GM18951 (cell line): ENCODE measurements around the gene SNTB2.

Experiments used
- POLR2A ChIP-seq: IDR thresholded peaks from 4 replicates; pipeline ENCODE4 v1.6.1; 2011; ENCODE audit warnings: mild to moderate bottlenecking; ENCODE audit not compliant: insufficient read length, insufficient read depth; ENCODE audit errors: extremely low read depth
- in situ Hi-C: fragments of 300-500 bp; cut with MboI; formaldehyde crosslinking; loops from one replicate; pipeline ENCODE4 v1.12.0; 2022; ENCODE audit warnings: low sequenced_read_pairs, mixed read lengths, inconsistent platforms; ENCODE audit not compliant: unreplicated experiment

The SNTB2 gene

DNA sequence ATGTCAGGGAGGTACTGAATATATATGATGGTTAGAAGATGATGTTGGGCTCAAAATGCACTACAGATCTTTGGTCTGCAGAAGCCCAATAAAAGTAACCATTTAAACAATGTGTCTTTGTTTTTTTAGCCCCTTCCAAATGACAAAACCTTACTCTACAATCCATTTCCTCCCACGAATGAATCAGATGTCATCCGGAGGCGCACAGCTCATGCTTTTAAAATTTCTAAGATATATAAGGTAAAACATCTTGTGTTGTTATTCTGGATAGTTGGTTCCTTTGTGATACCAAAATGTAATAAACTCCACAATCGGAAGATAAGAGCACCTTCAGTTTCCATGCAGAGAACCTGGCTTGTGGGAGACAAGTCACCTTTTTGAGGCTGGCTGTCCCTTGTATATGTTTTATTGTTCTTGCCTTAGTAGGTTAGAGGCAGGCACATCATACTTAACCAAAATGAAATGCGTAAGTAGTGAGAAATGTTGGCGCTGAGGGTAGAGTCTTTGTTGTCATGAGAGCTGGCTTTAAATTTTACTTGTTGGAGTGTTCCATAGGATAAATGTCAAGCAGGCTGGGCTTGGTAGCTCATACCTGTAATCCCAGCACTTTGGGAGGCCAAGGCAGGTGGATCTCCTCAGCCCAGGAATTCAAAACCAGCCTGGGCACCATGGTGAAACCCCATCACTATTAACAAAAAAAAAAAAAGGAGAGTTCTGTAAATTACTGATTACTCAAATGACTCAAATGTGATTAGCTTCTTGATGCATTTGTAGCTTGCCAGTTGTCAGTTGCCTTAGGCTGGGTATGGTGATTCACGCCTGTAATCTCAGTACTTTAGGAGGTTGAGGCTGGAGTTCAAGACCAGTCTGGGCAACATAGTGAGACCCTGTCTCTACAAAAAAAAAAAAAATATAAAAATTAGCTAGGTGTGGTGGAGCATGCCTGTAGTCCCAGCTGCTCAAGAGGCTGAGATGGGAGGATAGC is 19.7 kb upstream of the SNTB2 start:
- TF ChIP-seq POLR2A: no peak
- in situ Hi-C loops: no loop called here

DNA sequence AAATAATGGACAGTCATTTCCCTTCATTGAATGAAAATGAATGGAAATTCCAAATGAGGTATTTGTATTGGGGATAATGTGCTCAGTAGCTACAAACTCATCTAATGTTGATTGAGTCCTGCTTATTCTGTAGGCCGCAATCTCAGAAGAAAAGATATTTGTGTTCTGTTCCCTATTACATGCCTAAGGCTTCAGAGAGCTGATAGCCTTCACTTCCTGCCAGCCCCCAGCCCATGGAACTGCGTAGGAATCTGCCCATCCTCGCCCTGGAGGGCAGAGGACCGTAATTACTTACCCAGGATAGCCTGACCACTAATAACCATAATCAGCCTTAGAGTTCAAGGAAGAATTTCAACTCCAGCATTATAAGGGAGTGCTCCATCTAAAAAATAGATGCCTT is 17.9 kb upstream of the SNTB2 start:
- in situ Hi-C loops: no loop called here
- TF ChIP-seq POLR2A: no peak

DNA sequence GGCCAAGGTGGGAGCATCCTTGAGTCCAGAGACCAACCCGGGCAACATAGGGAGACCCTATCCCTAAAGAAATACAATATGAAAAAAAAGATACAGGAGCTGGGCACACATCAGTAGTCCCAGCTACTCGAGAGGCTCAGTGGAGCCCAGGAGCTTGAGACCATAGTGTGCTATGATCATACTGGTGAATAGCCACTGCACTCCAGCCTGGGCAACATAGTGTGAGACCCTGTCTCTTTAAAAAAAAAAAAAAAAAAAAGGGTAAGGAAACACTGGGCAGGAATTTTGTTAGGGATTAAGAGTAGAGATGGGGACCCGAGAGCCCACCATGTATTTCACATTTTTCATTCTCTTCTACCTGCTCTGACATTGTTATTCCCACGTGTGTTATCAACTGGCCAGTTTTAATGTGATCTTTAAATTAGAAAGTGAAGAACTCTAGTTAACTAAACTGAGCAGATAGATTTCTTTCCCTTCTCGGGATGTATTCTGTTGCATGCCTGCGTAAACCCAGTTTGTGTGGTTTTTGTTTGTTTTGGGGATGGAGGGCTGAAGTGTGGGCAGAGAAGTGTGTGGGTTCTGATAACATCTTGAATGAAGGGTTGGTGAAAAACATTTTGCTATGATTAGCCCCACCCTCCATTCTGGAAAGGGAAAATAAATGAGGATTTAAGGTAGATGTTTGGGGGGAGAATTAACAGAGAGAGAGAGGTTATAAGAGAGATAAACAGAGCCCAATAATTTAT is 17.2 kb upstream of the SNTB2 start:
- no peak for TF ChIP-seq POLR2A
- in situ Hi-C loops: no loop called here

DNA sequence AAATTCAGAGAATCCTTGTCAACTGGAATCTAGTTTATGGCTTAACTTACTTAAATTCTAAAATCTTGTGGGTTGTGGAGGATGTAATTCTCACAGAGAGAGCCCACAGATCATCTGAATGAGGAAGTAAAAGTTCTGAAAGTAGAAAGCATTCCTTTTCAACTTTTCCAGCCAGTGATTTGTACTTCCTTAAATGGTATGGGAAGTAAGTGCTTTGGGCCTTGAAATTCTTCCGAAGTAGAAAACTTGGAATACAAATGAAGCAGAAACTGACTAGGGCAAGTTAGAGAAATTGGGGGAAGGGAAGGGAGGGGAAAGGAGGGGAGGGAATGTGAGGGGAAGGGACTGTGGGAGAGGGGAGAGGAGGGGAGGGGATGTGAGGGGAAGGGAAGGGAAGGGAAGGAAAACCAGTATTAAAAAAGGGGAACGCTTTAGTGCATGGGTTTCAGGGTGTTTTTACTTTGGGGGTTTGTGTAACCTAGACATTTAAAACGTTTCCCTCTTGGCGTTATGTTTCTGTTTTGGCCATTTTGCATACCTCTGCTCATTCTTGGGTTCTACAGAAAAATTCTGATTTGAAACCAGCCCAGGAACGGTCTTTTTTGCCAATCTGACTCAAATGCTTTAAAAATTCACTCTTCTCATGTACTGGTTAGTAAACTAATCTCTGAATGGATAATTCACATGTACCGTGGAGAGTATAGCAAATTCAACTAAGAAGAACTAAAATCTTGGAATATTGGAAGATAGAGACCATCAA is 15.5 kb upstream of the SNTB2 start:
- in situ Hi-C loops: no loop called here
- TF ChIP-seq POLR2A: no peak

DNA sequence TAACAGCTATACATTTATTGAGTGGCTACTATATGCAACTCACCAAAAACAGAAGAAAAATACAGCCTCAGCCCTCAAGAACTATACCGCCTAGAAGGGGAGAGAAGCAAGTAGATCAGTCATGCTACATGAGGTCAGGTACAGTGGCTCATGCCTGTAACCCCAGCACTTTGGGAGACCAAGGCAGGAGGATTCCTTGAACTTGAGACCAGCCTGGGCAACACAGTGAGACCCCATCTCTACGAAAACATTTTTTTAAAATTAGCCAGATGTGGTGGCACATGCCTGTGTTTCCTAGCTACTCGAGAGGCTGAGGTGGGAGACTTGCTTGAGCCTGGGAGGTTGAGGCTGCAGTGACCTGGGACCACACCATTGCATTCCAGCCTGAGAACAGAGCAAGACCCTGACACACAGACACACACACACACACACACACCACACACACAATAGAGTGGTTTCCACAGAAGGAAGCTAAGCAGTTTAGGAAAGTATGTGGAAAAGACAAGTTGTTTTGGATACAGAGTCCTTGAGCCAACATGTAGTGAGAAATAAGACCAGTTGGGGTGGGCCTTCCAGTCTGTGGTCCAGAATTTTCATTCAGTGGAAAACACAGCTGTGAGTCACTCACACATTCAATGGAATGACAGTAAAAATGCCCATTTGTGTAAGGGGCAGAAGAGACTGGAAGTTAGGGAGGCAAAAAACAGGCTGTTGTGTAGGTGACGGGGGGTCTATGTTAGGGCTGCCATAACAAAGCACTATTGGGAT is 10.7 kb upstream of the SNTB2 start:
- in situ Hi-C loops: no loop called here

DNA sequence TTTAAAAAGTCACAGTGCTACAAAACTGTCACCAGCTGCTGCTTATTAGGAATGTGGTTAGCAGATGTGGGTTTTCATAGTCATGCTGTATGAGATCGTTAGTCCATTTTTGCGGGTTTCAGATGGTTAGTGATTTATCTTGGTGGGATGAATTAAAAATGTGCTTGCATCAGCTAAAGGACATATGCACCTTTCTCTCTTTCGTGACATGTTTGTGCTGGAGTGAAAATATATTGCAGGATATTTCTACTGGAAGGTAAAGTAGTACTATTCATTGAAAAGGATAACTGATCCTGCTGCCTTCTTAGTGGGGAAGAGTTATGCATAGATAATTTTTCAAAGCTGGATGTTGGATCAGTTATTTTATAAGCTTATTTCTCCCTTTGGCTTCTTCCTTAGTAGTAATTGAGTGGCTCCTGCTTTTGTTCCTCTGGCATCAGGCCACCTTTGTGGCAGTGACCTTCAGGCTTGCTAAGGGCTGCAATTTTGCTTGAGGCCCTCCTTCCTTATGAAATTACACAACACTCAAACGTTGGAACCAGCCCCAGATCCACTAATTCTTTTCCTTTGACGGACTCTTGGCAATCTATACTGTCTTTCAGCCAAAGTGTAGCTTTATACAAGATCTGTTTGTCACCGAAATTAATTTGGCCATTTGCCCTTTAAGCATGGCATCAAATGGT is 7.5 kb upstream of the SNTB2 start:
- TF ChIP-seq POLR2A: no peak
- in situ Hi-C loops: no loop called here

More for the DNA sequence above, 10.7 kb upstream of the SNTB2 start:
- no peak for TF ChIP-seq POLR2A

DNA sequence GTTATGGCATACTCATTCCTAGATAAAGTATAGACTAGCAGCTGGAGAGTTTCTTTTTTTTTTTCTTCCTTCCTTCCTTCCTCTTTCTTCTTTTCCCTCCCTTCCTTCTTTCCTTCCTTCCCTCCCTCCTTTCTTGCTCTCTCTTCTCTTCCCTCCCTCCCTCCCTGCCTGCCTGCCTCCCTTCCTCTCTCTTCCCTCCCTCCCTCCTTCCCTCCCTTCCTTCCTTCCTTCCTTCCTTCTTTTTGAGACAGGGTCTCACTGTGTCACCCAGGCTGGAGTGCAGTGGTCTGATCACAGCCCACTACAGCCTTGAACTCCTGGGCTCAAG is 7.0 kb upstream of the SNTB2 start:
- TF ChIP-seq POLR2A: no peak
- in situ Hi-C loops: no loop called here

DNA sequence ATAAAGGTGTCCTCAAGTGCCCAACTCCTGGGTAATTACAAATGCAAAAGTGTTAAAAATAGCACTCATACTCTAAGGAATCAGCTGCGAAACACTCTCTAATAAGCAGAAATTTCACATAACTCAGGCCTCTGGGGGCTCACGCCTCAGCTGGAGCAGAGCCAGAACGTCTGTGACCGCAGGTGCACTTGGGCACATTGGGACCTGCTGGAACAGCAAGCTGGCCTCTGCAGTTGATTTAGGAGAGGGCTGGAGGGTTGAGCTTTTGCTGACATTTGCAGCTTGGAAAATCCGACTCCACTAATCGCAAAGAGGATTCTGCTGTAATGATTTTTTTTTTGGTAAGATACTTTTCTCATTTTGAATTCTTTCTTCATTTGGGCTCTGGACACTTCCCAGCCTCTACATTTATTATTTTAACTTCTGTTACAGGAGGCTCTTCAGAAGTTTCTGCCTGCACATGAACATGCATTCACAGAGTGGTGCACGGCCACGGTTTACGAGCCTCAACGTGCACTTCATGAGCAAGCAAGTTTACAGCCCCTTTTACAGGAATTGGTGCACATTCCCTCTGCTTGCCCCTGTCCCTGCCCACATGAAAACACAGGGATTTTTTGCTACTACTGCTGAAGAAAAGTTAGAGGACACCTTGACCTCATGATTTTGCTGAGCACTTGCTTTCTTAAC is 4.1 kb upstream of the SNTB2 start:
- TF ChIP-seq POLR2A: no peak
- in situ Hi-C loops: no loop called here

DNA sequence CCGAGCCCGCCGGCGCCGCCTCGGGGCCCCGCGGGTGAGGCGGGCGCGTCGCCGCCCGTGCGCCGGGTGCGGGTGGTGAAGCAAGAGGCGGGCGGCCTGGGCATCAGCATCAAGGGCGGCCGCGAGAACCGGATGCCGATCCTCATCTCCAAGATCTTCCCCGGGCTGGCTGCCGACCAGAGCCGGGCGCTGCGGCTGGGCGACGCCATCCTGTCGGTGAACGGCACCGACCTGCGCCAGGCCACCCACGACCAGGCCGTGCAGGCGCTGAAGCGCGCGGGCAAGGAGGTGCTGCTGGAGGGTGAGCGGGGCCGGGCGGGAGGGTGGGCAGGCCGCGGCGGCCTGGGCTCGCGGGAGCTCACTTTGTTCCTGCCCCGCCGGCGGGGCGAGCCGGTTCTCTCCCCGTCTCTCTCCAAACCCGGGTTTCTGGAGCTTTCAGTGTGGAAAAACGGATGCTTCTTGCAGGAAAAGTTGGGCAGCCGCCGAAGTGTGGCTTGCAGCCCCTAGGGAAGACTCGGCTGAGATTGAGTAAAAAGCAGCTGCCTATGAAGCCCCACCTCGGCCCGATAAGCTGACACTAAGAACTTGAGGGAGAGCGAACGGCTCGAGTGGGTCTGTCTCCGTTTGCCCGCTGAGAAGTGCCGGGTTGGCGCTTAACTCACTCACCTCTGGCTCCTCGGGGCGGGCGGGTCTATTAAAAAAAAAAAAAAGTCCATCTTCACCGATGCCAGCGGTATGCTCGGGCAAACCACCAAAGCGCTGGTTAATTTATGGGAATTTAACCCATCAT is 677 bp downstream of the SNTB2 start:
- in situ Hi-C loops: no loop called here
- TF ChIP-seq POLR2A: no peak

DNA sequence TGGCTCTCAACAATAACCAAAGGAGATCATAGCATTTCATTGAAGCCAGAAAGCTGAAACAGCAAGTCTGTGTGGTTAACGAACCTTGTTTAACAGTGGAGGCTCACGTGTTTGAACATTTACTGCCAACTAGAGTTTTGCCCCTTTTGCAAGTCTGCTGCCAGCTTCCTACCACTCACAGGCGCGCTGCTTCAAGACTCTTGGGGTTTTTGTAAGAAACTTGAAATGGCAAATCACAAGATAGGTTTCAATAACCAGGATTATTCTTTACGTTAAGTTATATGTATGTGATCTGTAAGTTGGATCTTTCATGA is 1.2 kb downstream of the SNTB2 start:
- in situ Hi-C loops: no loop called here
- TF ChIP-seq POLR2A: no peak

DNA sequence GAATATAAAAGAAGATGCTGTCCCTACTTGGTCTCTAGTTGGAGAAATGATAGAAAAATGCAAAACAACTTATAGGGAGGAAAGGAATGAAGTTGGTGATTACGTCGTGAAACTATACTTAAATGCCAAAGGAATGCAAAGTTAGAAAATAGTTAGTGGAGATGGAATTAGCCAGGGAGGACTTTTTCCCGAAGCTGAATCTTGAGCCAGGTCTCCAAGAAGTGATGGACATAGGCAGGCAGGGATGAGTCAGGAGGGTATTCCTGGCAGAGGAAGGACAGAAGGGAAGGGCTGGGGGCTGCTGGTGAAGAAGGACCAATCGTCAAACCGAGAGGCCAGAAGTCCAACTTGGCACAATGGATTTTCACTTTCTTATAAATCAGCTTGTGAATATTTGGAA is 1.8 kb downstream of the SNTB2 start:
- TF ChIP-seq POLR2A: no peak
- in situ Hi-C loops: no loop called here
